BJ (cell line): ENCODE measurements around the gene RAB5B. TPM values are rescaled to one million over a fixed set of nuclear protein-coding genes. Genes with fewer than 3 reads are reported as not detected.

Experiments used
- CTCF ChIA-PET: fragments of 350-600 bp; formaldehyde crosslinking; extraction: SDS; loops from one replicate; lab custom pipeline; 2021; ENCODE audit warnings: antibody characterized with exemption, inconsistent platforms; lab: Yijun Ruan, JAX
- POLR2A ChIA-PET: fragments of 300-600 bp; sonication (Branson Sonifier 250); formaldehyde crosslinking; extraction: SDS; loops from one replicate; lab custom pipeline; 2021; ENCODE audit warnings: antibody characterized with exemption; lab: Charles Lee
- DNase-seq: peaks from one replicate; pipeline ENCODE4 v3.0.0-alpha.2; 2011; ENCODE audit warnings: low read depth
- H3K27me3 ChIP-seq: 2 replicates; pipeline ENCODE4 v1.6.0; 2011; ENCODE audit warnings: low read length; ENCODE audit not compliant: control insufficient read depth, insufficient read depth
- H3K36me3 ChIP-seq: 2 replicates; pipeline ENCODE4 v1.5.1; 2011; ENCODE audit warnings: low read length; ENCODE audit not compliant: control insufficient read depth, insufficient read depth
- H3K4me3 ChIP-seq: 2 replicates; pipeline ENCODE4 v1.5.1; 2011; ENCODE audit warnings: low read depth, mild to moderate bottlenecking, control low read depth, low read length
- polyA plus RNA-seq: library from polyadenylated mRNA; depleted of rRNA; stranded (reverse); fragments of >200 nt; gene quantifications from 2 replicates; pipeline ENCODE4 v1.2.3, GENCODE V29; 2011
- TF ChIP-seq, protein P1 (sequence below): IDR thresholded peaks from 2 replicates; pipeline ENCODE4 v1.5.1; 2011; ENCODE audit warnings: low read depth, mild to moderate bottlenecking, control low read depth, inconsistent platforms, low read length, moderate library complexity; ENCODE audit not compliant: insufficient read depth

The RAB5B gene
- polyA plus RNA-seq, 1 experiment = 117 TPM

DNA sequence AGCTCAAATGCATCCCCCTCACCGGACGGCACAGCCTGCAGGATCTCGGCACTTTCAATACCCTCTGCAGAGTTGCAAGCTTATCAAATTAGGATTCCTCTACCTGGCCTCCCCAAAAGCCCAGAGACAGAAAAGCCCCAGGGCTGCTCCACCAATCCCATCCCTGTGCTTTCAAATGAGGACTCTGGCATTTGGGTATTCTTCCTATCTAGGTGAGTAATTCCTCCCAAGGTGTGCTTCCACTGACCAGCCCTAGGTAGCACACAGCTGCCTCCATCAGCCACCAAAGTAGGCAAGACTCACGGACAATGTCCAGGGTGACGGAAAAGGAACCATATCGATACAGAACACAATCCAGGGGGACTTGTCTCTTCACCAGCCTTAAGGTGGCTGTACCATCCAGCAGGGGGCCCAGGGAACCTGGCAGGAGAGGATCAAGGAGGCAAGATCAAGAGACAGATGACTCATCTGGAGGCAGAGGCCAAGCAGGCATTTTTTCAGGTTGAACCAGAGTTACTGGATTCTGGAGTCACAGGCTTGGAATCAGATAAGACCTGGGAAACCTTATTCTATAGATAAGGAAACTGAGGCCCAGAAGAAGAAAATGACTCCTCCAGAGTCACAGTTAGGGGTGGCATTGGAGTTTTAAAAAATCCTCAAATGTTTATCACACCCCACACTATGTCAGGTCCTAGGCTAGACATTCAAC, 17.9 kb upstream of the RAB5B start:
- TF ChIP-seq, protein P1, sequence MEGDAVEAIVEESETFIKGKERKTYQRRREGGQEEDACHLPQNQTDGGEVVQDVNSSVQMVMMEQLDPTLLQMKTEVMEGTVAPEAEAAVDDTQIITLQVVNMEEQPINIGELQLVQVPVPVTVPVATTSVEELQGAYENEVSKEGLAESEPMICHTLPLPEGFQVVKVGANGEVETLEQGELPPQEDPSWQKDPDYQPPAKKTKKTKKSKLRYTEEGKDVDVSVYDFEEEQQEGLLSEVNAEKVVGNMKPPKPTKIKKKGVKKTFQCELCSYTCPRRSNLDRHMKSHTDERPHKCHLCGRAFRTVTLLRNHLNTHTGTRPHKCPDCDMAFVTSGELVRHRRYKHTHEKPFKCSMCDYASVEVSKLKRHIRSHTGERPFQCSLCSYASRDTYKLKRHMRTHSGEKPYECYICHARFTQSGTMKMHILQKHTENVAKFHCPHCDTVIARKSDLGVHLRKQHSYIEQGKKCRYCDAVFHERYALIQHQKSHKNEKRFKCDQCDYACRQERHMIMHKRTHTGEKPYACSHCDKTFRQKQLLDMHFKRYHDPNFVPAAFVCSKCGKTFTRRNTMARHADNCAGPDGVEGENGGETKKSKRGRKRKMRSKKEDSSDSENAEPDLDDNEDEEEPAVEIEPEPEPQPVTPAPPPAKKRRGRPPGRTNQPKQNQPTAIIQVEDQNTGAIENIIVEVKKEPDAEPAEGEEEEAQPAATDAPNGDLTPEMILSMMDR = peak; percentile 49
- ChIA-PET CTCF (interaction anchor here (0.9 to 1.6 kb wide), 6 partner anchors 10 to 30 kb away, joined by 3 to 8 read pairs (median 5); no protein-coding TSS in a partner anchor), POLR2A (no interaction called here)
- no peak for DNase-seq
- no peaks in the 10 kb centered on the region for H3K27me3 ChIP-seq
- H3K36me3 ChIP-seq = peaks cover 16% of the 10 kb centered on the region
- no peak overlapping the region for H3K4me3 ChIP-seq

DNA sequence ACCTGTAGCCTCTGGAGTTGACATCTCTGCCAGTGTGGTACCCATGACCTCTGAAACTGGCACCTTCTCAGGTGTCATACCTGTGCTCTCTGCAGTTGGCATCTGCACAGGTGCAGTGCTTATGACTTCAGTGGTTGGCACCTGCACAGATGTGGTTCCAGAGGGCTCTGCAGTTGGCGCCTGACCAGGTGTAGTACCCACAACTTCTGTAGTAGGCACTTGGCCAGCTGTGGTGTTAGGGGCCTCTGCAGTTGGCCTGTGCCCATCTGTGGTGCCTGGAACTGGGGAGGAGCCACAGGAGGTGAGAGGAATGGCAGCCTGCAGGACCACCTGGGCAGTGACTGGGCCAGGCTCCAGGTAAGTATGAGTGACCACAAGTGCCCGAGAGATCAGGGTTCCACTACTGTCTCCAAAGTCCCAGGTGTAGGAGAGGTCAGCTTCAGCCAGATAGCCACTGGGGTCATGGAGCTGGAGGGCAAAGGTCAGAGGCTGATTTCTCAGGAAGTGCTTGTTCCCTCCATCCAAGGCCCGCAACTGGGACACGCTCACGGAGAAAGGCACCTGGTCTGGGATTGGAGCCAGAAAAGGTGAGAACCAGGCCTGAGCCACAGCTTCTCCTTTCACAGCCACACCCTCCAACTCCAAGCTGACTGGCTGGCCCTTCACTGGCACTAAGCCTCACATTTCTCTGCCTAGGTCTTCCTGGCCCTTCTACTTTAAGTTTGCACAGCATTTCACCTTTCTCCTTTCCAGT, 16.6 kb upstream of the RAB5B start:
- CTCF ChIA-PET = interaction anchor here (0.8 to 1.3 kb wide), 6 partner anchors 13 to 276 kb away, joined by 3 to 4 read pairs (median 3); a partner anchor contains a TSS
- TF ChIP-seq, protein P1 = no peak
- Histone ChIP-seq H3K36me3 (peaks cover 6% of the 10 kb centered on the region), H3K27me3 (no peaks in the 10 kb centered on the region), H3K4me3 (no peak overlapping the region)
- POLR2A ChIA-PET = no interaction called here
- DNase-seq = no peak

DNA sequence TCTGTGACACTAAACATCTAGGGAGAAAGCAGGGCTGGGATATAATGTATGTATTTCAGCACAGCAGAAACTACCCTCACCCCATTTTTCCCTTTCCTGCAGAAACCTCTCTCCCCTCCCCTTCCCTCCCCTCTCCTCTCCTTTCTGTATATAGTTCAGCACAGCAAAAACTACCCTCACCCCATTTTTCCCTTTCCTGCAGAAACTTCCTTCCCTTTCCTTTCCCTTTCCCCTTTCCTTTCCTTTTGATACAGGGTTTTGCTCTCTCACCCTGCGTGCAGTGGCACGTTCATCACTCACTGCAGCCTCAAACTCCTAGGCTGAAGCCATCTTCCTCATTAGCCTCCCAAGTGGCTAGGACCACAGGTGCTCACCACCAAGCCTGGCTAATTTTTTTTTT, 10.1 kb upstream of the RAB5B start:
- CTCF ChIA-PET = no interaction called here
- Histone ChIP-seq H3K36me3 (no peaks in the 10 kb centered on the region), H3K4me3 (no peak overlapping the region), H3K27me3 (no peaks in the 10 kb centered on the region)
- TF ChIP-seq, protein P1 = no peak
- DNase-seq = no peak
- POLR2A ChIA-PET = no interaction called here

DNA sequence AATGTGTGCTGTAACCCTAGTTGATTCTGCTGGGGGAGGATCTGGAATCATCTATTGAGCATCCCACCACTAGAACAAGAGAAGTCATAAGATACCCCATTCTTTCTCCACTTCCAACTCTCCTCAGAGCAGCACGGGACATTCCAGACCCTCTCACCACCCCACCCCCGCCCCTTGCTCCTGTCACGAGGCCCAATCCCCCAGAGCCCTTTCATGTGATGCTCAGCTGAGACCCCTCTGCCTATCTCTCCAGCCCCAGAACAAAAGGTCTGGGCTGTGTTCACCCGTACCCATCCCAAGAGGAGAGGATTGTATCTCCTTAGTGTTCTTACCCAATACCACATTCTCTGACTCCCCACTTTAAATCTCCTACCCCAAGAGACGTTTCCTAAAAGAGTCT, 8.6 kb upstream of the RAB5B start:
- POLR2A ChIA-PET = no interaction called here
- CTCF ChIA-PET = no interaction called here
- no peak overlapping the region for H3K4me3 ChIP-seq
- TF ChIP-seq, protein P1 = no peak
- no peaks in the 10 kb centered on the region for H3K36me3 ChIP-seq
- no peak for DNase-seq
- no peaks in the 10 kb centered on the region for H3K27me3 ChIP-seq

DNA sequence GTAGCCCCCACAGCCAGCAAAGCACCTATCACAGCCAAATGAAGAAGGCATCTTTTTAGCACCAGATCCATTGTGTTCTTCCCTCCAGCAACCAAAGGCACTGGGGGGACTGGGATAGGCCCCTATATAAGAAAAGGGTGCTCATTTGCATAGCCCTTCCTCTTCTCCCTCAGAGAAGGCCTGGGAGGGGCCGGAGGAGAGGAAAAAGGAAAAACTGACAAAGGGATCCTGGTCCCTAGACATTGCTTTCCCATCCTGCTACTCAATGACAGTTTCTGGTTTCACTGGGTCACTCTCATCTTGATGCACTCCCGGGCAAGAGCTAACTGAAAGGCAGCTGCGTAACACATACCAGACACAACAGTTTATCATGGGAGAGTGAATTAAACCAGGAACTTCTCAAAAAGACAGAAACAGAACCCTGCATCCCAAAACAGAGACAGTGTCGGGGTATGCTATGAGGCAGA, 7.9 kb upstream of the RAB5B start, which contains the start of gene PMEL:
TSS of gene PMEL (minus strand) at position 102 of the 467 bp plus-strand sequence. CDS start at position 71, 31 bp downstream.
- ChIA-PET CTCF (interaction anchor here (0.7 kb wide), 1 partner anchor 226 kb away, joined by 3 read pairs; no protein-coding TSS in a partner anchor), POLR2A (no interaction called here)
- no peak for DNase-seq

More for the DNA sequence above, 7.9 kb upstream of the RAB5B start, which contains the start of gene PMEL:
- H3K27me3 ChIP-seq = no peaks in the 10 kb centered on the region
- H3K36me3 ChIP-seq = no peaks in the 10 kb centered on the region; the same call in 1 of the 2 replicates
- TF ChIP-seq, protein P1 = no peak
- peak within 1 kb of the TSS; percentile 92 for H3K4me3 ChIP-seq
